Thoracic aorta (tissue), 2 donors: ENCODE data around the gene ECSIT. TPM values are rescaled to one million over a fixed set of nuclear protein-coding genes. Genes with fewer than 3 reads are reported as not detected.

Source experiments
- ATAC-seq: fragments of 150-250 bp; one replicate; pipeline ENCODE4 v1.8.0; 2017; ENCODE audit warnings: low read depth; ENCODE audit not compliant: insufficient number of reproducible peaks, low FRiP score
- DNase-seq: peaks from one replicate; pipeline ENCODE4 v3.0.0-alpha.2; 2020; ENCODE audit warnings: low spot score
- H3K27ac ChIP-seq, 2 donors: fragments of 200-600 bp; sonication (generic); 1 replicate in 1 of 2; 2 replicates in 1 of 2; pipeline ENCODE4 v1.5.1; 2016; ENCODE audit warnings: mild to moderate bottlenecking in 2 of 2, moderate library complexity in 2 of 2
- H3K27me3 ChIP-seq: fragments of 200-600 bp; sonication (generic); replicated peaks from 2 replicates; pipeline ENCODE4 v1.6.0; 2016; ENCODE audit warnings: mild to moderate bottlenecking; ENCODE audit not compliant: insufficient read depth
- H3K36me3 ChIP-seq: fragments of 200-600 bp; sonication (generic); one replicate; pipeline ENCODE4 v1.5.1; 2016
- H3K4me1 ChIP-seq, 2 donors: fragments of 200-600 bp; sonication (generic); 1 replicate in 1 of 2; 2 replicates in 1 of 2; pipeline versions ENCODE4 v1.5.1 to v1.6.0; 2016; ENCODE audit warnings: low read depth in 2 of 2, mild to moderate bottlenecking in 1 of 2; ENCODE audit not compliant: control insufficient read depth in 1 of 2
- H3K4me3 ChIP-seq: fragments of 200-600 bp; sonication (generic); 2 replicates; pipeline ENCODE4 v1.5.1; 2016; ENCODE audit warnings: mild to moderate bottlenecking
- H3K9me3 ChIP-seq: fragments of 200-600 bp; sonication (generic); 2 replicates; pipeline ENCODE4 v1.5.1; 2016
- total RNA-seq, 2 donors: library from RNA; depleted of rRNA; stranded (reverse); fragments of >200 nt; gene quantifications; one replicate each; pipeline versions ENCODE4 v1.1.0 to v1.2.3, GENCODE V29; 2016
- TF ChIP-seq, protein P1 (sequence below): fragments of 200-600 bp; sonication (generic); IDR thresholded peaks from one replicate; pipeline ENCODE4 v1.5.1; 2019; ENCODE audit warnings: antibody characterized with exemption

The ECSIT gene
- total RNA-seq, 2 donors from 2014 or later, result 40.4 to 44.1 TPM

DNA sequence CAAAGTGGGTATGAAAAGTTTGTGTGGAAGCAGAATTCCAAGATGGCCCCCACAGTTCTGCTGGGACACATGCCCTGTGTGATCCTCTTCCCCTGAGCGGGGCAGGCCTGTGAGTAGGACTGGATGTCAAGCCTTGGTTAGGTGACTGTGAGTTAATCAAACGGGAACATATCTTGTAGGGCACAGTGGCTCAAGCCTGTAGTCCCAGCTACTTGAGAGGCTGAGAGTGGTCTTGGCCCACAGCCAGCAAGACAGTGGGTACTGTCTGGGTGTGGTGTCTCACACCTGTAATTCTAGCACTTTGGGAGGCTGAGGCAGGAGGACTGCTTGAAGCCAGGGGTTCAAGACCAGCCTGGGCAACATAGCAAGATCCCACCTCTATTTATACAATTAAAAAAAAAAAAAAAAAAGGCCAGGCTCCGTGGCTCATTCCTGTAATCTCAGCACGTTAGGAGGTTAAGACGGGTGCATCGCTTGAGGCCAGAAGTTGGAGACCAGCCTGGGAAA is 29.7 kb downstream of the ECSIT start:
- no peaks in the 10 kb centered on the region for H3K27me3 ChIP-seq
- H3K4me3 ChIP-seq, result no peak overlapping the region
- TF ChIP-seq, protein P1, sequence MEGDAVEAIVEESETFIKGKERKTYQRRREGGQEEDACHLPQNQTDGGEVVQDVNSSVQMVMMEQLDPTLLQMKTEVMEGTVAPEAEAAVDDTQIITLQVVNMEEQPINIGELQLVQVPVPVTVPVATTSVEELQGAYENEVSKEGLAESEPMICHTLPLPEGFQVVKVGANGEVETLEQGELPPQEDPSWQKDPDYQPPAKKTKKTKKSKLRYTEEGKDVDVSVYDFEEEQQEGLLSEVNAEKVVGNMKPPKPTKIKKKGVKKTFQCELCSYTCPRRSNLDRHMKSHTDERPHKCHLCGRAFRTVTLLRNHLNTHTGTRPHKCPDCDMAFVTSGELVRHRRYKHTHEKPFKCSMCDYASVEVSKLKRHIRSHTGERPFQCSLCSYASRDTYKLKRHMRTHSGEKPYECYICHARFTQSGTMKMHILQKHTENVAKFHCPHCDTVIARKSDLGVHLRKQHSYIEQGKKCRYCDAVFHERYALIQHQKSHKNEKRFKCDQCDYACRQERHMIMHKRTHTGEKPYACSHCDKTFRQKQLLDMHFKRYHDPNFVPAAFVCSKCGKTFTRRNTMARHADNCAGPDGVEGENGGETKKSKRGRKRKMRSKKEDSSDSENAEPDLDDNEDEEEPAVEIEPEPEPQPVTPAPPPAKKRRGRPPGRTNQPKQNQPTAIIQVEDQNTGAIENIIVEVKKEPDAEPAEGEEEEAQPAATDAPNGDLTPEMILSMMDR, result no peak
- no peak for ATAC-seq
- no peaks in the 10 kb centered on the region for H3K9me3 ChIP-seq
- no peak for DNase-seq
- no peak overlapping the region for H3K27ac ChIP-seq
- peaks cover 14% of the 10 kb centered on the region for H3K36me3 ChIP-seq
- peaks cover 0 to under 1% of the 10 kb centered on the region in 2 donors for H3K4me1 ChIP-seq

DNA sequence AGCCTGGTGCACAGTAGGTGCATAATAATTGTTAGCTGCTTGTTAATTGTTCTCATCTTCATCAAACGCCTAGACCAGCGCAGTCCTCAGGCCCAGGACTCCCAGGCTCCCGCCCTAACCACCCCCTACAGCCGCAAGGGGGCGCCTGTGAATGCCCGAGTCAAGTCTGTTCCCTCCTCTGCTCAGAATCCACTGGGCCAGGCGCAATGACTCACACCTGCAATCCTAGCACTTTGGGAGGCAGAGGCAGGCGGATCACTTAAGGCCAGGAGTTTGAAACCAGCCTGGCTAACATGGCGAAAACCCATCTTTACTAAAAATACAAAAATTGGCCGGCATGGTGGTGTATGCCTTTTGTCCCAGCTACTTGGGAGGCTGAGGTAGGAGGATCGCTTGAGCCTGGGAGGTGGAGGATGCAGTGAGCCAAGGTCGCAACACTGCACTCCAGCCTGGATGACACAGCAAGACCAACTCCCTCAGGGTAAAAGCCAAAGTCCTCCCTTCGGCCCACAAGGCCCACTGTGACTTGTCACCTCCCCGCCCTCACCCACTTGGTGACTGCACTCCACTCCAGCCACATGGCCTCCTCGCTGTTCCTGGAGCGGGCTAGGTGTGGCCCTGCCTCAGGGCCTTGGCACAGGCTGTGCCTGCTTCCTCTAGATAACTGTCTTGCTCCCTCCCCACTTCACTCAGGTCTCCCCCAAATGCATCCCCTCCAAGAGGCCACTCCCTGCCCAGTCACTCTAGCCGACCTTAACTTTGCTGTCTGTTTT is 32.4 kb downstream of the ECSIT start:
- ATAC-seq (no peak), DNase-seq (peak; percentile 27)
- Histone ChIP-seq H3K9me3 (no peaks in the 10 kb centered on the region), H3K4me1 (no peaks in the 10 kb centered on the region), H3K27me3 (no peaks in the 10 kb centered on the region), H3K36me3 (peaks cover 21% of the 10 kb centered on the region), H3K27ac (no peak overlapping the region), H3K4me3 (no peak overlapping the region)
- TF ChIP-seq, protein P1, result peak; percentile 65

DNA sequence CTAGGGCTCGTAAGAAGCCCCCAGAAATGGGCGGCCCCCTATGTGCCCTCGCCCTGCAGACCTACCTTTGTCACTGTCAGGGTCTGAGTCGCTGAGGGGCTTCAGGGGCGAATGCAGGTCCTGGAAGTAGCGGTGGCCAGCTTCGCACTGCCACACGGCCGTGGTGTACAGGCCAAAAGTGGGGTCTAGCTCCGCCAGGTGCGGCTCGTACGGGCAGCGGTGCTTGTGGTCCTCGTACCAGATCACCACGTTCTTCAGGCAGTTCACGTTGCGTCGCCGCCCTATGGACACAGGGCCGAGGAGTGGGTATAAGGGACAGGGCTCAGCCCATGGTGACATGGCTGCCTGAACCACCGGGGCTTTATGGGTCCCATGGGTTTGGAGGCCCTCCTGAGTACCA is 33.0 kb downstream of the ECSIT start:
- no peak overlapping the region for H3K27ac ChIP-seq
- no peaks in the 10 kb centered on the region for H3K27me3 ChIP-seq
- ATAC-seq (no peak), DNase-seq (no peak)
- no peaks in the 10 kb centered on the region for H3K4me1 ChIP-seq
- no peaks in the 10 kb centered on the region for H3K9me3 ChIP-seq
- TF ChIP-seq, protein P1, result no peak
- H3K36me3 ChIP-seq, result peaks cover 21% of the 10 kb centered on the region
- H3K4me3 ChIP-seq, result no peak overlapping the region

DNA sequence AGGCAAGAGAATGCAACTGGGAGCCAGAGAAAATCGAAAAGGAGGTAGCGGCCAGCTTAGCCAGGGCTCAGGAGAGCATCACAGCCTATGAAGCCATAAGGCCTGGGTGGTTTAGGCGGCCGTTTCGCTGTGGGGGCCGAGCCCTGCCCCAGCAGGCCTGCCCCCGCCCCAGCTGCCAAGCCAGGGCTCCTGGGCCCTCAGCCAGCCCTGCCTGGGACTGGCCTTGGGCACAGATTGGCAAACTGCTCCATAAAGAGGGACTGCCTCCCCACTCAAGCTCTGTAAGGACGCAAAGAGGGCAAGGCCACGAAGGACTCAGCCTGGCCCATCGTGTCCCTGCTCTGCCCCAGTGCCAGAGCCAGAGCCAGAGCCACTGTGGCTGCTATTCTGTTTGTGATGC is 33.5 kb downstream of the ECSIT start:
- ATAC-seq (no peak), DNase-seq (no peak)
- no peak overlapping the region for H3K27ac ChIP-seq
- H3K27me3 ChIP-seq, result no peaks in the 10 kb centered on the region
- H3K36me3 ChIP-seq, result peaks cover 21% of the 10 kb centered on the region
- no peaks in the 10 kb centered on the region for H3K9me3 ChIP-seq
- TF ChIP-seq, protein P1, result no peak
- H3K4me3 ChIP-seq, result no peak overlapping the region
- no peaks in the 10 kb centered on the region for H3K4me1 ChIP-seq

DNA sequence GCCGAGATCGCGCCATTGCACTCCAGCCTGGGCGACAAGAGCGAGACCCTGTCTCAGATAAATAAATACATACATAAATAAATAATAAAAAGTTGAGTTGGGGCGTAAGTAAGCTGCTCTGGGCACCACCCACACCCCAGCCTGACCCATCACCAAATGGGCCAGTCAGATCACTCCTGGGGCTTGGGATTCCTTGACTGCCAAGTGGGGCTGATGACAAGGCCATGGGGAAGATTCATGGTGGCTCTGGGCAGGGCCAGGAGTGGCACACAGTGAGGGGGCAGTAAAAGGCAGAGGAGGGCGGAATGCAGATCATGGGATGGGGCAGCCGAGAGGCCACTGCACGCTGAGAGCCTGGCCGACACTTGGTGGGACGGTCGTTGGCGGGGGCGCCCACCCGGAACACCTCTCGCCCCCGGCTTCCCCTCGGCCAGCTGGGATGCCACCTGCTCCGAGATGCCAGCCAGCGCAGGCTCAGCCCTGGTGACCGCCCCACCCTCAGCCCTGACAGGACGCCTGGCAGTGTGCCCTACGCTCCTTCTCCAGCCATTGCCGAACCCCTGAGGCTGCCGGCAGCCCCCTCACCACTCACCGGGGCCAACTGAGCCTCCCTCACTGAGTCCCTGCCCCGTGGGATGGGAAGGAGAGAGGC is 34.2 kb downstream of the ECSIT start:
- no peak overlapping the region for H3K27ac ChIP-seq
- TF ChIP-seq, protein P1, result no peak
- H3K4me1 ChIP-seq, result no peaks in the 10 kb centered on the region
- no peak for DNase-seq
- no peak for ATAC-seq
- H3K27me3 ChIP-seq, result no peaks in the 10 kb centered on the region
- peaks cover 22% of the 10 kb centered on the region for H3K36me3 ChIP-seq
- no peak overlapping the region for H3K4me3 ChIP-seq
- no peaks in the 10 kb centered on the region for H3K9me3 ChIP-seq
